GM23338 (cell line): Measurements from ENCODE around the gene ARL4A. TPM values are rescaled to one million over a fixed set of nuclear protein-coding genes. Genes with fewer than 3 reads are reported as not detected.

Source experiments
- ATAC-seq: fragments of 200-7000 bp; cut with Tn5 transposase; 3 replicates; pipeline ENCODE4 v1.9.1; 2020
- DNase-seq: peaks from one replicate; pipeline ENCODE4 v3.0.0-alpha.2; 2015; ENCODE audit warnings: low spot score
- H2AFZ ChIP-seq: fragments of 200-600 bp; sonication (generic); 2 replicates; pipeline ENCODE4 v1.8.0; 2016; ENCODE audit warnings: antibody characterized with exemption, mild to moderate bottlenecking, moderate library complexity
- H3F3A ChIP-seq: fragments of 200-600 bp; sonication (generic); replicated peaks from 2 replicates; pipeline ENCODE4 v1.8.0; 2017; ENCODE audit warnings: antibody characterized with exemption, mixed run types, low read depth
- H3K27ac ChIP-seq: fragments of 200-600 bp; sonication (generic); 2 replicates; pipeline ENCODE4 v1.6.1; 2016; ENCODE audit warnings: low read depth
- H3K27me3 ChIP-seq: fragments of 200-600 bp; sonication (generic); 2 replicates; pipeline ENCODE4 v1.8.0; 2016; ENCODE audit warnings: mild to moderate bottlenecking, mixed run types, moderate library complexity; ENCODE audit not compliant: insufficient read depth
- H3K36me3 ChIP-seq: fragments of 200-600 bp; sonication (generic); 2 replicates; pipeline ENCODE4 v1.8.0; 2016; ENCODE audit warnings: mild to moderate bottlenecking; ENCODE audit not compliant: insufficient read depth
- H3K4me1 ChIP-seq: fragments of 200-600 bp; sonication (generic); 2 replicates; pipeline ENCODE4 v1.8.0; 2016; ENCODE audit warnings: mild to moderate bottlenecking, moderate library complexity; ENCODE audit not compliant: insufficient read depth
- H3K4me2 ChIP-seq: fragments of 200-600 bp; sonication (generic); 2 replicates; pipeline ENCODE4 v1.7.1; 2017; ENCODE audit warnings: mixed run types
- H3K4me3 ChIP-seq: fragments of 200-600 bp; sonication (generic); 2 replicates; pipeline ENCODE4 v1.6.1; 2016; ENCODE audit warnings: mixed run types
- H3K79me2 ChIP-seq: fragments of 200-600 bp; sonication (generic); replicated peaks from 2 replicates; pipeline ENCODE4 v1.8.0; 2017; ENCODE audit warnings: mild to moderate bottlenecking; ENCODE audit not compliant: insufficient read depth
- H3K9me2 ChIP-seq: fragments of 200-600 bp; sonication (generic); 2 replicates; pipeline ENCODE4 v1.8.0; 2017; ENCODE audit not compliant: insufficient read depth
- H4K20me1 ChIP-seq: fragments of 200-600 bp; sonication (generic); replicated peaks from 2 replicates; pipeline ENCODE4 v1.8.0; 2017; ENCODE audit warnings: mild to moderate bottlenecking; ENCODE audit not compliant: insufficient read depth
- H3K27ac Mint-ChIP-seq: 2 replicates; pipeline ENCODE4 v1.8.0; 2020; ENCODE audit warnings: inconsistent platforms, mild to moderate bottlenecking, moderate library complexity, mixed read lengths
- H3K27me3 Mint-ChIP-seq: 3 replicates; pipeline ENCODE4 v1.8.0; 2022; ENCODE audit warnings: low read depth, mild to moderate bottlenecking, moderate library complexity, mixed read lengths, inconsistent platforms; ENCODE audit not compliant: insufficient read depth, poor library complexity
- H3K36me3 Mint-ChIP-seq: 3 replicates; pipeline ENCODE4 v1.8.0; 2021; ENCODE audit warnings: low read depth, mild to moderate bottlenecking, inconsistent platforms, moderate library complexity, mixed read lengths
- H3K4me1 Mint-ChIP-seq: 3 replicates; pipeline ENCODE4 v1.8.0; 2020; ENCODE audit warnings: mild to moderate bottlenecking, inconsistent platforms, mixed read lengths
- H3K4me3 Mint-ChIP-seq: 3 replicates; pipeline ENCODE4 v1.8.0; 2021; ENCODE audit warnings: moderate library complexity, mild to moderate bottlenecking, inconsistent platforms, mixed read lengths
- H3K9me3 Mint-ChIP-seq: 3 replicates; pipeline ENCODE4 v1.8.0; 2020; ENCODE audit warnings: moderate library complexity, mild to moderate bottlenecking, inconsistent platforms, mixed read lengths
- CREB1 ChIP-seq: fragments of 250-450 bp; sonication (Bioruptor Pico); IDR thresholded peaks from 2 replicates; pipeline ENCODE4 v1.5.0; 2020; ENCODE audit warnings: low read depth, mild to moderate bottlenecking, moderate library complexity
- NANOG ChIP-seq: IDR thresholded peaks from 2 replicates; pipeline ENCODE4 v1.6.1; 2016; ENCODE audit warnings: antibody characterized with exemption, borderline replicate concordance
- REST ChIP-seq: IDR thresholded peaks from one replicate; pipeline ENCODE4 v1.6.1; 2018; ENCODE audit warnings: antibody characterized with exemption; ENCODE audit not compliant: unreplicated experiment
- STAT1 ChIP-seq: IDR thresholded peaks from one replicate; pipeline ENCODE4 v1.6.1; 2016; ENCODE audit warnings: antibody characterized with exemption; ENCODE audit not compliant: unreplicated experiment
- ZNF114 ChIP-seq: fragments of 250-450 bp; sonication (Bioruptor Pico); IDR thresholded peaks from 2 replicates; pipeline ENCODE4 v1.5.0; 2020; ENCODE audit warnings: mild to moderate bottlenecking, moderate library complexity
- polyA plus RNA-seq: library from polyadenylated mRNA; unstranded; fragments of >200 nt; fragmentation: Nextera tagmentation; extraction: Ambion mirVana; gene quantifications from 2 replicates; pipeline ENCODE4 v1.2.1, GENCODE V29; 2016
- total RNA-seq: library from RNA; depleted of rRNA; stranded (reverse); fragments of >200 nt; shearing (Covaris generic); gene quantifications from 2 replicates; pipeline ENCODE4 v1.2.3, GENCODE V29; 2014
- TF ChIP-seq, protein P1 (sequence below): fragments of 250-450 bp; sonication (Bioruptor Pico); IDR thresholded peaks from 2 replicates; pipeline ENCODE4 v1.5.0; 2020; ENCODE audit warnings: mild to moderate bottlenecking, moderate library complexity
- TF ChIP-seq, protein P2 (sequence below), 2 experiments: fragments of 200-600 bp in 1 of 2; sonication (generic) in 1 of 2; conservative IDR thresholded peaks; 2 replicates each; pipeline versions ENCODE4 v1.5.1 to v1.6.1; 2016 to 2017; ENCODE audit warnings: antibody characterized with exemption in 2 of 2, low read depth in 2 of 2, mild to moderate bottlenecking in 2 of 2, moderate library complexity in 1 of 2

The ARL4A gene
- total and polyA plus RNA-seq, 2 experiments from 2014 or later, result 48.9 to 82.5 TPM

GRCh38 chr7:12737373-12737772 lies 49.9 kb downstream of the ARL4A start:
- no peaks in the 10 kb centered on the region for H3K36me3 Mint-ChIP-seq

More at GRCh38 chr7:12737373-12737772, 49.9 kb downstream of the ARL4A start:
- Mint-ChIP-seq H3K27me3 (peaks cover 2% of the 10 kb centered on the region), H3K9me3 (no peaks in the 10 kb centered on the region), H3K27ac (no peak overlapping the region), H3K4me1 (no peaks in the 10 kb centered on the region), H3K4me3 (no peak overlapping the region)
- Histone ChIP-seq H3K27ac (no peak overlapping the region), H3K36me3 (no peaks in the 10 kb centered on the region), H2AFZ (peak overlapping the region; percentile 23; the same call in 1 of the 2 replicates), H3K4me1 (no peaks in the 10 kb centered on the region), H3K4me3 (no peak overlapping the region), H3F3A (no peaks in the 10 kb centered on the region), H3K27me3 (no peaks in the 10 kb centered on the region), H3K79me2 (no peaks in the 10 kb centered on the region), H4K20me1 (no peaks in the 10 kb centered on the region), H3K4me2 (no peak overlapping the region), H3K9me2 (no peaks in the 10 kb centered on the region)
- DNase-seq (no peak), ATAC-seq (no peak)
- TF ChIP-seq STAT1 (no peak), CREB1 (CRISPR knock-in tag) (no peak), ZNF114 (CRISPR knock-in tag) (no peak), NANOG (no peak), REST (no peak)
- TF ChIP-seq, protein P1, sequence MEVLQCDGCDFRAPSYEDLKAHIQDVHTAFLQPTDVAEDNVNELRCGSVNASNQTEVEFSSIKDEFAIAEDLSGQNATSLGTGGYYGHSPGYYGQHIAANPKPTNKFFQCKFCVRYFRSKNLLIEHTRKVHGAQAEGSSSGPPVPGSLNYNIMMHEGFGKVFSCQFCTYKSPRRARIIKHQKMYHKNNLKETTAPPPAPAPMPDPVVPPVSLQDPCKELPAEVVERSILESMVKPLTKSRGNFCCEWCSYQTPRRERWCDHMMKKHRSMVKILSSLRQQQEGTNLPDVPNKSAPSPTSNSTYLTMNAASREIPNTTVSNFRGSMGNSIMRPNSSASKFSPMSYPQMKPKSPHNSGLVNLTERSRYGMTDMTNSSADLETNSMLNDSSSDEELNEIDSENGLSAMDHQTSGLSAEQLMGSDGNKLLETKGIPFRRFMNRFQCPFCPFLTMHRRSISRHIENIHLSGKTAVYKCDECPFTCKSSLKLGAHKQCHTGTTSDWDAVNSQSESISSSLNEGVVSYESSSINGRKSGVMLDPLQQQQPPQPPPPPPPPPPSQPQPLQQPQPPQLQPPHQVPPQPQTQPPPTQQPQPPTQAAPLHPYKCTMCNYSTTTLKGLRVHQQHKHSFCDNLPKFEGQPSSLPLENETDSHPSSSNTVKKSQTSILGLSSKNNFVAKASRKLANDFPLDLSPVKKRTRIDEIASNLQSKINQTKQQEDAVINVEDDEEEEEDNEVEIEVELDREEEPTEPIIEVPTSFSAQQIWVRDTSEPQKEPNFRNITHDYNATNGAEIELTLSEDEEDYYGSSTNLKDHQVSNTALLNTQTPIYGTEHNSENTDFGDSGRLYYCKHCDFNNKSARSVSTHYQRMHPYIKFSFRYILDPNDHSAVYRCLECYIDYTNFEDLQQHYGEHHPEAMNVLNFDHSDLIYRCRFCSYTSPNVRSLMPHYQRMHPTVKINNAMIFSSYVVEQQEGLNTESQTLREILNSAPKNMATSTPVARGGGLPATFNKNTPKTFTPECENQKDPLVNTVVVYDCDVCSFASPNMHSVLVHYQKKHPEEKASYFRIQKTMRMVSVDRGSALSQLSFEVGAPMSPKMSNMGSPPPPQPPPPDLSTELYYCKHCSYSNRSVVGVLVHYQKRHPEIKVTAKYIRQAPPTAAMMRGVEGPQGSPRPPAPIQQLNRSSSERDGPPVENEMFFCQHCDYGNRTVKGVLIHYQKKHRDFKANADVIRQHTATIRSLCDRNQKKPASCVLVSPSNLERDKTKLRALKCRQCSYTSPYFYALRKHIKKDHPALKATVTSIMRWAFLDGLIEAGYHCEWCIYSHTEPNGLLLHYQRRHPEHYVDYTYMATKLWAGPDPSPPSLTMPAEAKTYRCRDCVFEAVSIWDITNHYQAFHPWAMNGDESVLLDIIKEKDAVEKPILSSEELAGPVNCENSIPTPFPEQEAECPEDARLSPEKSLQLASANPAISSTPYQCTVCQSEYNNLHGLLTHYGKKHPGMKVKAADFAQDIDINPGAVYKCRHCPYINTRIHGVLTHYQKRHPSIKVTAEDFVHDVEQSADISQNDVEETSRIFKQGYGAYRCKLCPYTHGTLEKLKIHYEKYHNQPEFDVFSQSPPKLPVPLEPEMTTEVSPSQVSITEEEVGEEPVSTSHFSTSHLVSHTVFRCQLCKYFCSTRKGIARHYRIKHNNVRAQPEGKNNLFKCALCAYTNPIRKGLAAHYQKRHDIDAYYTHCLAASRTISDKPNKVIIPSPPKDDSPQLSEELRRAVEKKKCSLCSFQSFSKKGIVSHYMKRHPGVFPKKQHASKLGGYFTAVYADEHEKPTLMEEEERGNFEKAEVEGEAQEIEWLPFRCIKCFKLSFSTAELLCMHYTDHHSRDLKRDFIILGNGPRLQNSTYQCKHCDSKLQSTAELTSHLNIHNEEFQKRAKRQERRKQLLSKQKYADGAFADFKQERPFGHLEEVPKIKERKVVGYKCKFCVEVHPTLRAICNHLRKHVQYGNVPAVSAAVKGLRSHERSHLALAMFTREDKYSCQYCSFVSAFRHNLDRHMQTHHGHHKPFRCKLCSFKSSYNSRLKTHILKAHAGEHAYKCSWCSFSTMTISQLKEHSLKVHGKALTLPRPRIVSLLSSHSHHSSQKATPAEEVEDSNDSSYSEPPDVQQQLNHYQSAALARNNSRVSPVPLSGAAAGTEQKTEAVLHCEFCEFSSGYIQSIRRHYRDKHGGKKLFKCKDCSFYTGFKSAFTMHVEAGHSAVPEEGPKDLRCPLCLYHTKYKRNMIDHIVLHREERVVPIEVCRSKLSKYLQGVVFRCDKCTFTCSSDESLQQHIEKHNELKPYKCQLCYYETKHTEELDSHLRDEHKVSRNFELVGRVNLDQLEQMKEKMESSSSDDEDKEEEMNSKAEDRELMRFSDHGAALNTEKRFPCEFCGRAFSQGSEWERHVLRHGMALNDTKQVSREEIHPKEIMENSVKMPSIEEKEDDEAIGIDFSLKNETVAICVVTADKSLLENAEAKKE, result no peak
- TF ChIP-seq, protein P2, sequence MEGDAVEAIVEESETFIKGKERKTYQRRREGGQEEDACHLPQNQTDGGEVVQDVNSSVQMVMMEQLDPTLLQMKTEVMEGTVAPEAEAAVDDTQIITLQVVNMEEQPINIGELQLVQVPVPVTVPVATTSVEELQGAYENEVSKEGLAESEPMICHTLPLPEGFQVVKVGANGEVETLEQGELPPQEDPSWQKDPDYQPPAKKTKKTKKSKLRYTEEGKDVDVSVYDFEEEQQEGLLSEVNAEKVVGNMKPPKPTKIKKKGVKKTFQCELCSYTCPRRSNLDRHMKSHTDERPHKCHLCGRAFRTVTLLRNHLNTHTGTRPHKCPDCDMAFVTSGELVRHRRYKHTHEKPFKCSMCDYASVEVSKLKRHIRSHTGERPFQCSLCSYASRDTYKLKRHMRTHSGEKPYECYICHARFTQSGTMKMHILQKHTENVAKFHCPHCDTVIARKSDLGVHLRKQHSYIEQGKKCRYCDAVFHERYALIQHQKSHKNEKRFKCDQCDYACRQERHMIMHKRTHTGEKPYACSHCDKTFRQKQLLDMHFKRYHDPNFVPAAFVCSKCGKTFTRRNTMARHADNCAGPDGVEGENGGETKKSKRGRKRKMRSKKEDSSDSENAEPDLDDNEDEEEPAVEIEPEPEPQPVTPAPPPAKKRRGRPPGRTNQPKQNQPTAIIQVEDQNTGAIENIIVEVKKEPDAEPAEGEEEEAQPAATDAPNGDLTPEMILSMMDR (conservative IDR thresholded peaks at IDR 0.05; ENCODE audit: low read depth in 2 of 2), result no peak
